Sigmoid colon (tissue), 4 donors: ENCODE results near the gene GPR179.

Source experiments
- CTCF ChIP-seq, 4 experiments: fragments of 450-650 bp in 3 of 4; fragments of 200-600 bp in 1 of 4; IDR thresholded peaks; one replicate each; pipeline ENCODE4 v1.5.1; 2016 to 2019; ENCODE audit warnings: antibody characterized with exemption in 4 of 4, mild to moderate bottlenecking in 3 of 4, moderate library complexity in 2 of 4
- POLR2A ChIP-seq, 2 donors: fragments of 450-650 bp; IDR thresholded peaks; one replicate each; pipeline ENCODE4 v1.6.1; 2016; ENCODE audit warnings: antibody characterized with exemption in 2 of 2, mild to moderate bottlenecking in 2 of 2, moderate library complexity in 2 of 2
- POLR2AphosphoS5 ChIP-seq, 4 donors: sonication (generic); formaldehyde crosslinking; IDR thresholded peaks; one replicate each; pipeline ENCODE4 v1.6.1; 2017; ENCODE audit warnings: antibody characterized with exemption in 4 of 4

- TF ChIP-seq POLR2A (IDR thresholded peaks at IDR 0.05), result no peak
- TF ChIP-seq POLR2AphosphoS5 (IDR thresholded peaks at IDR 0.05), result no peak
- no peak for TF ChIP-seq CTCF (IDR thresholded peaks at IDR 0.05)
Observed at GRCh38 chr17:38320482-38320881, 23.3 kb downstream of the GPR179 start.
